Measurements from ENCODE around the gene AJM1.
A peak's percentile ranks its signal among the peaks of the same experiment; 100 is the strongest.

Gene AJM1

GRCh38 chr9:136885950-136886578, 43.8 kb downstream of the AJM1 start, which contains the start of gene TRAF2:
TRAF2 (plus strand) TSS chr9:136886516; CDS start chr9:136898741, 12,225 bp downstream.
- Histone ChIP-seq H3K4me3 (replicated peaks; ENCODE audit: low read depth, low read length) (peak within 1 kb of the TSS; percentile 93), H3K27me3 (replicated peaks; ENCODE audit: control insufficient read depth, insufficient read depth, low read length) (no peaks in the 10 kb centered on the region), H3K36me3 (ENCODE audit: control insufficient read depth, insufficient read depth, low read length) (peaks cover 11% of the 10 kb centered on the region)
- no peak for TF ChIP-seq CTCF (IDR thresholded peaks at IDR 0.05; ENCODE audit: insufficient read depth, low read length, poor library complexity, severe bottlenecking)
- peak; percentile 100 for DNase-seq (ENCODE audit: extremely low read depth, insufficient read length)

- no peak for TF ChIP-seq CTCF (IDR thresholded peaks at IDR 0.05; ENCODE audit: insufficient read depth, low read length, poor library complexity, severe bottlenecking)
- H3K36me3 ChIP-seq (ENCODE audit: control insufficient read depth, insufficient read depth, low read length) = peaks cover 11% of the 10 kb centered on the region
- DNase-seq (ENCODE audit: extremely low read depth, insufficient read length) = peak; percentile 61
- H3K4me3 ChIP-seq (replicated peaks; ENCODE audit: low read depth, low read length) = peak overlapping the region; percentile 93
- no peaks in the 10 kb centered on the region for H3K27me3 ChIP-seq (replicated peaks; ENCODE audit: control insufficient read depth, insufficient read depth, low read length)
Measured at GRCh38 chr9:136886610-136887597, 44.6 kb downstream of the AJM1 start.

- no peak for TF ChIP-seq CTCF (IDR thresholded peaks at IDR 0.05; ENCODE audit: insufficient read depth, low read length, poor library complexity, severe bottlenecking)
- Histone ChIP-seq H3K4me3 (replicated peaks; ENCODE audit: low read depth, low read length) (no peak overlapping the region), H3K36me3 (ENCODE audit: control insufficient read depth, insufficient read depth, low read length) (peaks cover 11% of the 10 kb centered on the region), H3K27me3 (replicated peaks; ENCODE audit: control insufficient read depth, insufficient read depth, low read length) (no peaks in the 10 kb centered on the region)
- DNase-seq (ENCODE audit: extremely low read depth, insufficient read length) = no peak
Measured at GRCh38 chr9:136888454-136888853, 46.2 kb downstream of the AJM1 start.

- no peak for TF ChIP-seq CTCF (IDR thresholded peaks at IDR 0.05; ENCODE audit: insufficient read depth, low read length, poor library complexity, severe bottlenecking)
- peaks cover 9% of the 10 kb centered on the region for H3K36me3 ChIP-seq (ENCODE audit: control insufficient read depth, insufficient read depth, low read length)
- no peak overlapping the region for H3K4me3 ChIP-seq (replicated peaks; ENCODE audit: low read depth, low read length)
- DNase-seq (ENCODE audit: extremely low read depth, insufficient read length) = no peak
- no peaks in the 10 kb centered on the region for H3K27me3 ChIP-seq (replicated peaks; ENCODE audit: control insufficient read depth, insufficient read depth, low read length)
Measured at GRCh38 chr9:136889858-136890257, 47.6 kb downstream of the AJM1 start.

- Histone ChIP-seq H3K27me3 (replicated peaks; ENCODE audit: control insufficient read depth, insufficient read depth, low read length) (no peaks in the 10 kb centered on the region), H3K36me3 (ENCODE audit: control insufficient read depth, insufficient read depth, low read length) (peaks cover 15% of the 10 kb centered on the region), H3K4me3 (replicated peaks; ENCODE audit: low read depth, low read length) (no peak overlapping the region)
- DNase-seq (ENCODE audit: extremely low read depth, insufficient read length) = no peak
- TF ChIP-seq CTCF (IDR thresholded peaks at IDR 0.05; ENCODE audit: insufficient read depth, low read length, poor library complexity, severe bottlenecking) = no peak
Measured at GRCh38 chr9:136890661-136891060, 48.4 kb downstream of the AJM1 start.
